ENCODE data around the gene CASTOR2.
"Not testable (repeated sequence)": the region's sequence is repeated elsewhere in the genome, so short reads cannot be mapped to it uniquely, and the experiment has no call there.

The CASTOR2 gene

DNA sequence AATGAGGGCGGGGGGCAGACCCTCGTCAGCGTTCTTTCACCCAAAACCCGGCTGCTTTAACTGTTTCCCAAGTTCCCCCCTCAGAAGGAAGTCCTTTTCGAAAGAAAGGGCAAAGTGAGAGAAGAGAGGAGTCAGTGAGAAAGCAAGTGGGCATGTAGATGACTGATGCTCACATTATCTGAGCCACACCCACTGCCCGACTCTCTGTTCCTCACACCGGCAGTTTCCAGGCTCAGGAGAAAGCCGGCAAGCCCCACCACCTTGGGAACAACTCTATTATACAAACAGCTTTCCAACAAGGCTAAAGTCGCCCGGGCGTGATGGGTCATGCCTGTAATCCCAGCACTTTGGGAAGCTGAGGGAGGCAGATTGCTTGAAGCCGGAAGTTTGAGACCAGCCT, 86.0 kb downstream of the CASTOR2 start:
- no peak for DNase-seq (ENCODE audit: low read depth in 2 of 2, low spot score in 1 of 2)

DNA sequence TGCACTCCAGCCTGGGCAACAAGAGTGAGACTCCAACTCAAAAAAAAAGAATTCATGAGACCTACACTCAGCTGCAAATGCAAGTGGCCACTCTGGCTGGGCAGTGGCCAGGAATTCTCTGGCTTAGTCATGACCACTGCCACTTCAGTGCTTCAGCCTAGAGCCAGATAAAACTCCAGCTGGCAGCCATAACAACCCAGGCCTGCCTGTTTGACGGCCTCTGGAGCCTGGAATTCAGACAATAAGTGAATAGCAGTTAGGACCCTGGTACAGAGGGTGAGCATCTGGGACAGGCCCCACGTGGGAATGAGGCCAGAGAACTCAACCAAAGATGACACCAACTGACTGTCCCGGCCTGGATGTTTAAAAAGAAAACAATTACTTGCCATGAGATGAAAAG, 90.2 kb downstream of the CASTOR2 start:
- no peak for DNase-seq (ENCODE audit: low read depth in 2 of 2, low spot score in 1 of 2)

GRCh38 chr7:75055155-75055554, 90.7 kb downstream of the CASTOR2 start:
- DNase-seq (ENCODE audit: low read depth in 2 of 2, low spot score in 1 of 2): no peak

DNA sequence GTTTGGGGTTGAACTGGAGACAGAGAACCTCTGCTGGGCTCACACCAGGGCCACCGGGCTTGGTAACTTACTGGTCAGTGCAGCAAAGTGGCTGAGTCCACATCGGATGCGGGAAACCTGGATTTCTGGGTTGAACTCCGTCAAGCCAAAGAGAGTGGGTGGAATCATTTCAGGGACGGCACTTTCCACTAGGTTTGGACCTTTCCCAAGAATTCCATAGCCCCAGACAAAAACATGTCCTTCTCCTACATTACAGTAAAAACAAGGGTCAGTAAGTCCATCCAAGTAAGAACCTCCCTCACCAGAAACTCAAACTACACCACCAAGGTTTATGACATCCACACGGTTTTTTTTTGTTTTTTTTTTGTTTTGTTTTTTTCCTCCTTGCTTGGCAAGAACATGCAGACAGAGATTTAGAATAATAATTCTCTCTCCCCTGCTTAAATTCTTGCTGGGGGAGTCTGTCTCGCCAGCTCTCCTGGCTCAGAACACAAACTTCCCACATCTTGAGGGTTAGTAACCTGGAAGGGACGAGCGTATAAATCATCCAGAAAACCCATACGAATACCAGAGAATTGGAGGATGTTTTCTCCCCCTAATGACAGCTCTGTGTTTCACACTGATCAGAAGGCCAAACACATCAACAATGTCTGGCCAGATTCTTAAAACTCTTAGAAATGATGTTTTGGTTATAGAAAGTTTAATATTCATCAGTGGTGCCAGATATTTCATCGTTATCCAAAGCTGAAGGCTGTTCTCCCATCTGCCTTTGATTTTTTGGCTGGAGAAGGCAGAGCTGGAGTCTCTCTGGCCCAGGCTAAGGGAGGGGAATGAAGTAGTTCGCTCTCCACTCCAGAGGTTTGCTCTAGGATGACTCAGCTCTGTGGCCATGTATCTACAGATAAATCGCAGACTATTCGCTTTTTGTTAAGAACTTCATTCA, 91.6 kb downstream of the CASTOR2 start:
- no peak for DNase-seq (ENCODE audit: low read depth in 2 of 2, low spot score in 1 of 2)

GRCh38 chr7:75058406-75058805, 93.9 kb downstream of the CASTOR2 start:
- DNase-seq (ENCODE audit: low read depth in 2 of 2, low spot score in 1 of 2): no peak

DNA sequence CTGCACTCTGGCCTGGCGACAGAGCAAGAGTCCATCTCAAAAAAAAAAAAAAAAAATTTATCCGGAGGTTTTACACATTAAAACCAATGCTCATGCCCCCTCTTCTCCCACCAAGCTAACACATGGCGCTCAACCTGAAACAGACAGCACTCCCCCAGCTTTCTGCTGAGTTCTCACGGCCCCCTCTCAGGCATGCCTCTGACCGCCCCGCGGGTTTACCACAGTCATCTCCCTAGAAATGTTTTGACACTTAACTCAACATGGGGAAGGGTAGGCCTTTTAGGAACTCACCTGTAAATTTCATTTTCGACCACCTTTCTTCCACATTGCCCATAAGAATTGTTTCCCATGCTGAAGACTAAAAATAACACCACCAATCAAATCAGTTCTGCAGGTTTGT, 99.8 kb downstream of the CASTOR2 start:
- no peak for DNase-seq (ENCODE audit: low read depth in 2 of 2, low spot score in 1 of 2)

DNA sequence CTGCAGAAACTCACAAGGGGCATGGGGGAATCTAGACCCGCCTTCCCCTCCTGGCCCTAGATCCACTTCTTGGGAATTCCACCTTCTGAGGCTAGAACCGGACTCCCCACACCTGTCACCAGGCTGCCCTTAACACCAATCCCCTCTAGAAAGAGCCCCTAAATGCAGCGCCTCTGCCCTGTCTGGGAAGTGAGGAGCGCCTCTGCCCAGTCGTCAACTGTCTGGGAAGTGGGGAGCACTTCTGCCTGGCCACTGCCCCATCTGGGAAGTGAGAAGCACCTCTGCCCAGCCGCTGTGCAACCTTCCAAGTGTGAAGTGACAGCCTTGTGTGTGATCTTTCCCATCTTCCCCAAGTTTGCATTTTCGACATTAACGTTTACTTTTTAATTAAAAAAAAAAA, 100.3 kb downstream of the CASTOR2 start:
- DNase-seq (ENCODE audit: low read depth in 2 of 2, low spot score in 1 of 2): no peak

DNA sequence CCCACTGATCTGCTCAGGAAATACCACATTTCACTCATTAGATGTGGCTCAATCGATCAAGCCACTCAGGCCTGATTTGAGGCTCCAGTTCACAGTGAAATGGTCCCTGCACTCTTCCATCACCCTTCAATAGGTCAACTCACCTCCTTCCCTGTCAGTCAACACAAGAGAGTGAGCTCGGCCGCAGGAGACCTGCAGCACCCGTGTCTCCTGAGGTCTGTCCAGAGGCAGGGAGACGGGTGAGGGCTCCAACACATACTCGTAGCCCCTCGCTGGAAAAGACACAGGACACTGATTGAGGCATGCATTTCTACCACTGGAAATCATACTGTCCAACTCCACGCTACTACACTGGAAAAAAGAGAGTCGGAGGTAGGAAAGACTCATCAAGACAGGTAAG, 102.0 kb downstream of the CASTOR2 start:
- no peak for DNase-seq (ENCODE audit: low read depth in 2 of 2, low spot score in 1 of 2)

DNA sequence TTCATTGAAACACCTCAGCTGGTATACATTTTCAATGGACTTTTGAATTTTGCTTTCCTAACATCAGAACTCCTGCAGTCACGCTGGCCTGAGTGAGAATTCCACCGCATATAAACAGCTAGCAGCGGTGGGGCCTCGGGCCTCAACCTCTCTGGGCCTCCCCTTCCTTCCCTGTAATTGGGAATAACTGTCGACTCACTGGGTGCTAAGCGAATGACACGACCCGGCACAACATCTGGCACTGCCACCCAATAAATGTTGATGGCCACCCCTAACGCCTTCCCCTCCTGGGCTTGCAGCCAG, 108.4 kb downstream of the CASTOR2 start:
- no peak for DNase-seq (ENCODE audit: low read depth in 2 of 2, low spot score in 1 of 2)

DNA sequence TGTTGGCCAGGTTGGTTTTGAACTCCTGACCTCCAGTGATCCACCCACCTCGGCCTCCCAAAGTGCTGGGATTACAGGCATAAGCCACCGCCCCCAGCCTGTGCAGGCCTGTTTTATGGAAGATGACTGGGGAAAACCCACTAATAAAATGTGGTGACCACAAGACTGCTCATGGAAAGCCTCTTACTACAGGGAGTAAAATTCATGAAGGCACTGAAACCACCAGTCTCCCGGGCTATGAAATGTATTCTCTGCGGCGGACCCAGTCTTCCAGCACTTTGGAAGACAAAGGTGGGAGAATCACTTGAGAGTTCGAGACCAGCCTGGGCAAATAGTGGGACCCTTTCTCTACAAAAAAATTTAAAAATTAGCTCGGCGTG, 109.7 kb downstream of the CASTOR2 start:
- DNase-seq (ENCODE audit: low read depth in 2 of 2, low spot score in 1 of 2): not testable (repeated sequence)

Measured in stimulated activated CD8-positive, alpha-beta memory T cell treated with anti-CD3 and anti-CD28 coated beads, Interleukin-4, amount 100 ng/mL, for 1 hour (primary cell).